Measurements from ENCODE around the gene ADAMTS6. TPM values are rescaled to one million over a fixed set of nuclear protein-coding genes. Genes with fewer than 3 reads are reported as not detected.

ADAMTS6 gene
- total RNA-seq, 6 donors from 2014 or later, result 2.2 to 19.4 (median 6.5) TPM

- Histone ChIP-seq H3K27me3 (no peaks in the 10 kb centered on the region), H3K4me1 (no peaks in the 10 kb centered on the region), H3K9me3 (no peaks in the 10 kb centered on the region), H3K36me3 (no peaks in the 10 kb centered on the region), H3K27ac (no peak overlapping the region), H3K4me3 (no peak overlapping the region)
- ATAC-seq (ENCODE audit: low FRiP score in 2 of 2) (no peak), DNase-seq (no peak)
- WGBS, 2 donors, result 81 to 98% methylated on average over 2 of the region's 2 CpGs
- TF ChIP-seq, protein P1, sequence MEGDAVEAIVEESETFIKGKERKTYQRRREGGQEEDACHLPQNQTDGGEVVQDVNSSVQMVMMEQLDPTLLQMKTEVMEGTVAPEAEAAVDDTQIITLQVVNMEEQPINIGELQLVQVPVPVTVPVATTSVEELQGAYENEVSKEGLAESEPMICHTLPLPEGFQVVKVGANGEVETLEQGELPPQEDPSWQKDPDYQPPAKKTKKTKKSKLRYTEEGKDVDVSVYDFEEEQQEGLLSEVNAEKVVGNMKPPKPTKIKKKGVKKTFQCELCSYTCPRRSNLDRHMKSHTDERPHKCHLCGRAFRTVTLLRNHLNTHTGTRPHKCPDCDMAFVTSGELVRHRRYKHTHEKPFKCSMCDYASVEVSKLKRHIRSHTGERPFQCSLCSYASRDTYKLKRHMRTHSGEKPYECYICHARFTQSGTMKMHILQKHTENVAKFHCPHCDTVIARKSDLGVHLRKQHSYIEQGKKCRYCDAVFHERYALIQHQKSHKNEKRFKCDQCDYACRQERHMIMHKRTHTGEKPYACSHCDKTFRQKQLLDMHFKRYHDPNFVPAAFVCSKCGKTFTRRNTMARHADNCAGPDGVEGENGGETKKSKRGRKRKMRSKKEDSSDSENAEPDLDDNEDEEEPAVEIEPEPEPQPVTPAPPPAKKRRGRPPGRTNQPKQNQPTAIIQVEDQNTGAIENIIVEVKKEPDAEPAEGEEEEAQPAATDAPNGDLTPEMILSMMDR (IDR thresholded peaks at IDR 0.05), result no peak
- no peak for TF ChIP-seq POLR2AphosphoS5 (IDR thresholded peaks at IDR 0.05)
- TF ChIP-seq POLR2A (IDR thresholded peaks at IDR 0.05), result no peak
- TF ChIP-seq EP300 (IDR thresholded peaks at IDR 0.05), result no peak
These were observed 115.1 kb downstream of the ADAMTS6 start for GRCh38 chr5:65366655-65367054.

GRCh38 chr5:65364907-65365306 lies 116.8 kb downstream of the ADAMTS6 start:
- TF ChIP-seq POLR2A (IDR thresholded peaks at IDR 0.05) (no peak), EP300 (IDR thresholded peaks at IDR 0.05) (no peak), POLR2AphosphoS5 (IDR thresholded peaks at IDR 0.05) (no peak)
- TF ChIP-seq, protein P1 (IDR thresholded peaks at IDR 0.05), result no peak
- 81 to 84% methylated on average over 2 of the region's 2 CpGs for WGBS, 2 donors

DNA sequence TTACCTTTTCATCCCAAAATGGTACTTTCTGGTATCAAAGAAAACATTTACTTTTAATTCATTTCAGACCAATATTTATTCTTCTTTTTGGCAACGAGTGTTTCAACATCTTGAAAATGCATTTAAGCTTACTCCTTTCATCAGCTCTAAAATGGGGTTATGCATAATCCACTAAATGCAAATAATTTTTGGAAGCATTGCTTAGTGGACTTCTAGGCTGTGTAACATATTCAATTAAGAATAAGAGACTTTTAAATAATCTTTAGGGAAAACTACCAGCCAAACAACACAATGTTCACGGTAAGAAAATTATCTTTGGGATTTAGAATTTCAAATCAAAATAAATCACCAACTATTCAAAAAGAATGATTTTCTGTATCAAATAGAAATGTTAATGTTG lies 118.2 kb downstream of the ADAMTS6 start:
- 76 to 80% methylated on average over 2 of the region's 2 CpGs for WGBS, 2 donors
- ATAC-seq (ENCODE audit: low FRiP score in 2 of 2) (no peak), DNase-seq (no peak)
- H3K27ac ChIP-seq, result no peak overlapping the region
- H3K4me1 ChIP-seq, result no peaks in the 10 kb centered on the region
- H3K36me3 ChIP-seq, result no peaks in the 10 kb centered on the region
- H3K9me3 ChIP-seq, result no peaks in the 10 kb centered on the region
- no peak for TF ChIP-seq EP300 (IDR thresholded peaks at IDR 0.05)
- TF ChIP-seq POLR2A (IDR thresholded peaks at IDR 0.05), result no peak
- TF ChIP-seq POLR2AphosphoS5 (IDR thresholded peaks at IDR 0.05), result no peak
- TF ChIP-seq, protein P1 (IDR thresholded peaks at IDR 0.05), result no peak
- H3K27me3 ChIP-seq, result no peaks in the 10 kb centered on the region
- H3K4me3 ChIP-seq, result no peak overlapping the region

More at GRCh38 chr5:65364907-65365306, 116.8 kb downstream of the ADAMTS6 start:
- Histone ChIP-seq H3K9me3 (no peaks in the 10 kb centered on the region), H3K4me3 (no peak overlapping the region), H3K27me3 (no peaks in the 10 kb centered on the region), H3K27ac (no peak overlapping the region), H3K4me1 (no peaks in the 10 kb centered on the region), H3K36me3 (no peaks in the 10 kb centered on the region)
- DNase-seq, result no peak
- ATAC-seq (ENCODE audit: low FRiP score in 2 of 2), result no peak

- TF ChIP-seq, protein P1 (IDR thresholded peaks at IDR 0.05), result no peak
- TF ChIP-seq POLR2AphosphoS5 (IDR thresholded peaks at IDR 0.05) (no peak), EP300 (IDR thresholded peaks at IDR 0.05) (no peak)
These were observed 121.7 kb downstream of the ADAMTS6 start for GRCh38 chr5:65359981-65360380.

DNA sequence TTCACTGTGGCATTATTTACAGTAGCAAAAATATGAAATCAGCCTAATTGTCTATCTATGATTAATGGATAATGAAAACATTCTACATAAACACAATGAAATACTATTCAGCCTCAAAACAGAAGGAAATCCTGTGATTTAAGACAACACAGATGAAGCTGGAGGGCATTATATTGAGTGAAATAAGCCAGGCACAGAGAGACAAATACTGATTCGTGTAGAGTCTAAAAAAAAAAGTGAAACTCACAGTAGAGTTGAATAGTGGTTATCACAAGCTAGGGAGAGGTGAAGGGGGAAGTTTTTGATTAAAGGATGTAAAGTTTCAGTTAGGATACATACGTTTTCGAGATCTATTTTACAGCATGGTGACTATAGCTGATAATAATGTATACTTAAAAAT lies 122.2 kb downstream of the ADAMTS6 start:
- TF ChIP-seq, protein P1 (IDR thresholded peaks at IDR 0.05), result no peak
- TF ChIP-seq POLR2AphosphoS5 (IDR thresholded peaks at IDR 0.05), result no peak
- no peak for TF ChIP-seq POLR2A (IDR thresholded peaks at IDR 0.05)
- TF ChIP-seq EP300 (IDR thresholded peaks at IDR 0.05), result no peak
- 64 to 77% methylated on average over 3 of the region's 3 CpGs for WGBS, 2 donors
- no peak overlapping the region for H3K4me3 ChIP-seq

More at GRCh38 chr5:65359981-65360380, 121.7 kb downstream of the ADAMTS6 start:
- no peak for DNase-seq
- H3K27ac ChIP-seq, result no peak overlapping the region
- no peak overlapping the region for H3K4me3 ChIP-seq
- H3K36me3 ChIP-seq, result no peaks in the 10 kb centered on the region
- H3K4me1 ChIP-seq, result no peaks in the 10 kb centered on the region
- 73 to 80% methylated on average over 5 of the region's 5 CpGs for WGBS, 2 donors
- H3K9me3 ChIP-seq, result no peaks in the 10 kb centered on the region
- no peak for ATAC-seq (ENCODE audit: low FRiP score in 2 of 2)
- H3K27me3 ChIP-seq, result no peaks in the 10 kb centered on the region

More for the DNA sequence above, 122.2 kb downstream of the ADAMTS6 start:
- Histone ChIP-seq H3K9me3 (no peaks in the 10 kb centered on the region), H3K4me1 (no peaks in the 10 kb centered on the region), H3K36me3 (no peaks in the 10 kb centered on the region), H3K27me3 (no peaks in the 10 kb centered on the region), H3K27ac (no peak overlapping the region)
- no peak for DNase-seq
- ATAC-seq (ENCODE audit: low FRiP score in 2 of 2), result no peak

Data from upper lobe of left lung (tissue), 6 donors.